GM19467 (cell line): ENCODE measurements around the gene PIPOX.

Experiments
- ATAC-seq: cut with Tn5 transposase; IDR thresholded peaks from one replicate; pipeline ENCODE4 v1.9.1; 2021; ENCODE audit warnings: mild to moderate bottlenecking, moderate library complexity; ENCODE audit not compliant: unreplicated experiment

PIPOX gene, protein sequence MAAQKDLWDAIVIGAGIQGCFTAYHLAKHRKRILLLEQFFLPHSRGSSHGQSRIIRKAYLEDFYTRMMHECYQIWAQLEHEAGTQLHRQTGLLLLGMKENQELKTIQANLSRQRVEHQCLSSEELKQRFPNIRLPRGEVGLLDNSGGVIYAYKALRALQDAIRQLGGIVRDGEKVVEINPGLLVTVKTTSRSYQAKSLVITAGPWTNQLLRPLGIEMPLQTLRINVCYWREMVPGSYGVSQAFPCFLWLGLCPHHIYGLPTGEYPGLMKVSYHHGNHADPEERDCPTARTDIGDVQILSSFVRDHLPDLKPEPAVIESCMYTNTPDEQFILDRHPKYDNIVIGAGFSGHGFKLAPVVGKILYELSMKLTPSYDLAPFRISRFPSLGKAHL

DNA sequence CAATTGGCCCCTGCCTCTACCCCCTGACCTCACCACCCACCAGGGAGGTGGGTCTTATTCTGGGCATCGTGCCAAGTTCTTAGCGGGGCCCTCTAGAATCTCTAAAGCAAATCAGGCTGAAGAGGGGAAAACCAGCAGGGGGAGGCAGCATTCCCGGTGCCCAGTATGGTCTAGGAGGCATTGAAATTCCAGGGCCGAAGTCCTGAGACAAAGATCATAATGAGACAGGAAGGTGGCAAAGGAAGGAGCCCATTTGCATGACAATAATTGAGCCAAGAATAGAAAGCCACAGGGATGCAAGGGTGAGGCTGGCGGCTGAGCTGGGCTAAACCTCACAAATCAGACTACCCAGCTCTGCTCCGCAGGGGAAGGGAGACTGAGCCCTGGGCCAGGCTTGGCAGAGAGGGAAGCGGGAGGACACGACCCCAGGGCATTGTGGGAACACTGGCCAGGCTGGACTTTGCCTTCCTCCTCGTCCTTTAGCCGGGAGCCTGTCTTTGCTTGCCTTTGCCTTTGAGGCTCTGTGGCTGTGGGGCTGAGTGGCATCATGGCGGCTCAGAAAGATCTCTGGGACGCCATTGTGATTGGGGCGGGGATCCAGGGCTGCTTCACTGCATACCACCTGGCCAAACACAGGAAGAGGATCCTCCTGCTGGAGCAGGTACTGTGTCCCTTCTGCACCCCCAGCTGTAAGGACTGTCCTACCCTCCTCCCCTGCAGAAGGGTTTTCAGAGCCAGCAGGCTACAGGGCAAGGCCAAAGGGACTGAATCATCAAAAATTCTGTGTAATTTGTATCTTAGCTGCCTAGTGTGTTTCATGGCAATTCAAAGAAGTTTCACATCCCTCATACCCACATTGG, at the start of gene PIPOX:
PIPOX (plus strand) TSS at position 463 of the 860 bp plus-strand sequence; CDS start at position 548, 85 bp downstream.
- no peak for ATAC-seq

DNA sequence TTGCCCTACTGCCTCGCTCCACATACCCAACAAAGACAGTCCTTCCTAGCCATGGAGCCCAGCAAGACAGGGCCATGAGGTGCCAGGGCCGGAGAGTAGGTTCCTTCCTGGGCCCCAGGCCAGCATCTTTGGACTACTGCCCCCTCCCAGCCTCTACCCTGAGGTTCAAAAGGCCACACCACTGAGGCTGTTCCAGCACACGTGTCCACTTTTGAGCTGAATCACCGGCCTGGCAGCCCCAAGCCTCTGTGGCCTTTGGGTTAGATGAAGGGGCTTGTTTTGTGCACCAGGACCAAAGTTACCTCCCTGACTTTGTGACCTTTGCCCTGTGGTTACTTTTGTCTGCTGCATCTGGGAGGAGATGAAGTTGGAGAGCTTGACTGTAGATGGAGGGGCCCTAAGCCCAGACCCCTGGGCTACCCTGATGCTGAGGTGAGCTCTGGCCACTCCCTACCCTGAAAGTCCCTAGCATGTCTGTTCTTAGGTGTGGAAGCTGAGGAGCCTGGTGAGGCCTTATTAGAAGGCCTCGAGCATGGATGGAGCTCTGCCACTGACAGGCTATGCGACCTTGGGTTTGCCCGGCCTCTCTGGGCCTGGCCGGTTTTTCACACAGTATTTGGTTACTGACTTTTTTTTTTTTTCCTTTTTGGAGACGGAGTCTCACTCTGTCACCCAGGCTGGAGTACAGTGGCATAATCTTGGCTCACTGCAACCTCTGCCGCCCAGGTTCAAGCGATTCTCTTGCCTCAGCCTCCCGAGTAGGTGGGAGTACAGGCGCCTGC, 49.1 kb upstream of the PIPOX start:
- ATAC-seq: no peak

DNA sequence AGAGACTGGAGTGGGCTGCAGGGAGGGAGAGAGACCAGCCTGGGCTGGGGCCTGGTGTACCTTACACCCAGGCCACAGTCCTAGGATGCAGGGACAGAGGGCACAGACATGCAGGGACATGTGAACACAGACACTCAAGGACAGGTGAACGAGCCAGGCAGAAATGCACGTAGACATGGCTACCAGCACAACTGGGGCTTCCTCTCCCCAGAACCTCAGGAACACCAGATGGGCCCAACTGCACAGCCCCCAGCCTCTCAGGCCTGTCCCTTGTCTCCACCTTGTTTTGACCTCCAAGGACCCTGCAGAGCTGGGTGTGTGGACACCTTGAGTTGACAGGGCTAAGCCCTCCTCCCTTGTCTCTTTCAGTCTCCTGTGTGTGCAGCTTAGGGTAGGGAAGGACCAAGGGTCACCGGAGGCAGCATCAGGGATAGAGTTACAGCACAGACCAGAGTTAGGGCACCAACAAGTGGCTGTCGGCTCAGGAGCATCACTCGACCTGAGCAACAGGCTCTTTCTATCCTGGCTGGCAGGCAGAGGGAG, 46.3 kb upstream of the PIPOX start:
- ATAC-seq: no peak

DNA sequence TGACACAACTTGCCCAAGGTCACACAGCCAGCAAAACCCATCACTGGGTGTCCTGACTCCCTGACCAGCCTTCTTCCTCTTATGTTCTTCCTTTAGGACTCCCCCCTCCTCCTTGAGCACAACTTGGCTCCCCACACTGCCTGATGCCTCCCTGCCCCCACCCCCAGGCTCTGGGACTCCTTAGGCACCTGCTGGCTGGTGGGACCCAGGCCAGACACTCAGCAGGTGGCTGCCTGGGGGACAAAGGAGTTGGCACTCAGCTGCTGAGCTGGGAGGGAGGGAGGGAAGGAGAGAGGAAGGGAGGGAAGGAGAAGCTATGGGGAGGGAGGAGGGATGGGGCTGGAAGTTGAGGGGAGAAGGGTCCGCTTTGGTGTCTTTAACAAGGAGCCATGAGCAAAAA, 45.1 kb upstream of the PIPOX start:
- ATAC-seq: no peak

DNA sequence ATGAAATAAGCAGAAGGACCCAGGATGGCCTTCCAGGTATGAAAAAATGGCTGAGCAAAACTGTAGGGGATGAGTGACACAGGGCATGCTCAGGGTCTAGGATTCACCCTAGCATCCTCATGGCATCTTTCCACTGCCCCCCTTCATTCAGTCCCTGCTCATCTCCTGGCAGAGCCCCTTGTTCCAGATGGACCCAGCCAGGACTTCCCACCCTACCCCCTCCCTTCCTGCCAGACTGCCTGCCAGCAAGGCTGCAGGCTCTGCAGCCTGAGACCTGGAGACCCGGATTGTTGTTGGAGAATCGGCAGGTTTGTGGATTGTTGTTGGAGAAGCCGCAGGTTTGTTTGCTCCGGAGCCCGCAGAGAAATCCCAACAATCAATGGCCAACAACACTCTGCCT, 43.7 kb upstream of the PIPOX start:
- no peak for ATAC-seq

DNA sequence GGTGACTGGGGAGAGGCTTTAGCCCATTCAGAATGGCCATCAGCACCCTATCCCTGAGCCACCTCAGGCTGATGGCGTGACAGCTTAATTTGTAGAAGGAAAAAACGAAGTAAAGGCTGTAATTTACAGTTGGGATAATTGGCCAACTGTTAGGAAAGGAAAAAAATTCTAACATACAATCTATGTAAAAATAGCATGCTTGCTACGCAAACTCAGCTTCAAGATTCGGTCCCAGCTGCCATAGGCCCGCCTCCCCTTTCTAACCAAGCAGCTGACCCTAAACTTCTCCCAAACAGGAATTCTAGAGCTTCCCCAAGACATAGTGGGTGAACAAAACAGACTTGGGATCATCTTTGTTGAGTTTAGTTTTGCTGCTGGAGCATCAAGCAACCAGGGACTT, 42.0 kb upstream of the PIPOX start:
- ATAC-seq: no peak

DNA sequence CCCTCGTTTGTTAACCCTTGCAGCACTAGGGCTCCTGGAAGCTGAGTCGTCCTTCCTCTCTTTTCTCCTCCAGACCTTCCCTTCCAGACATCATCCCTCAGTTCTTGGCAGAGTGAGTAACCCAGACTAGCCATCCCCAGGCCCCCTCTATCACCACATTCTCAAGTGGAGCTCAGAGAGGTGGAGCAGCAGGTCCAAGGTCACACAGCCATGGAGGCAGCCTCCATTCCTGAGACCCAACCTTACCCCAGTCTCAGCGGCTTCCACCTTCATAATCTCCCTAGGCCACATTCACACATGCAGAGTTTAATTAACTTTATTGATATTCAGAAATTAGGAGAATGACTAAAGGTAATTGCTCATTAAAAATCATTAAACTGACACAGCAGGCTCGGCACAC, 40.1 kb upstream of the PIPOX start:
- ATAC-seq: no peak

DNA sequence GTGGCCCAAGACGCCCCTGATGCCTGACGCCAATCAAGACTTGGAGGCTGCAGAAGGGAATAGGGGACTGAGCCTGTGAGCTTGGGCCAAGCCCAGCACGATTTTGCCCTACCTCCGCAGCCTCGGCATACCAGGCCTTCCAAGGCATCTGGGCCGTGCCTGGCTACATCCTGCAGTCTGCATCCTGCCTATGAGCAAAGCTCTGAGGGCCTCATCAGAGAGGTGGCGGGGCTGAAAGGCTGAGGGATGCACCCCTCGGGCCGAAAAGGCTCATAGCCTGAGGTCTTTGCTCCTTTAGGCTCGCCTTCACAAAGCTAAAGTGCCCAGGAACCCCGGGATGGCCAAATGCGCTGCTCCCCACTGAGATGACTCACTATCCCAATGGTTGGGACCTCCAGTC, 39.7 kb upstream of the PIPOX start:
- no peak for ATAC-seq

DNA sequence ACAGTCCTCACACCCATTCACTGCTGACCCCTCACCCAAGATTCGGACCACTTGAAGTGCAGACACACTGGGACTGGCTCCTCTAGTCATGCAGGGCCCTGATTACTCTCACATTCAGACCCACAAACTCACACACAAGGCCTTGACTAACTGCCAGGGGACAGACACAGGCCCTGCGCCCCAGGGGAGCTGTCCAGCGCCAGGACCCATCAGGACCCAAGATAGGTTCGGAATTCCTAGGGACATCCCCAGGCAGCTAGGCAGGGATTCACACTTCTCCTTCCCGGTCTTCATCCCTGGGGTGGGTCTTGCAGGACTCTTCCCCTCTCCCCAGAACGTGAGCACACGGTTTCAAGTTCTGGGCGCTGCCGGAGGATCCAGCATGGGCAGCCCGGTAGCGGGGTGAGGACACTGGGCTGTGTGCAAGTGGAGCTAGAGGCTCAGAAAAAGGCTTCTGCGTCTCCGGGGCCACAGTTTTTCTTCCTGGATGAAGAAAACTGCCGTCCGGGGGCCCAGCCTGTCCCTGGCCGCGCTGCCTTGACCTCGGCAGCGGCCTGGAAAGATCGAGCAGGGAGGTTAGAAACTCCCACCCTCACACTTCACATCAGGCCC, 38.8 kb upstream of the PIPOX start:
- ATAC-seq: no peak

DNA sequence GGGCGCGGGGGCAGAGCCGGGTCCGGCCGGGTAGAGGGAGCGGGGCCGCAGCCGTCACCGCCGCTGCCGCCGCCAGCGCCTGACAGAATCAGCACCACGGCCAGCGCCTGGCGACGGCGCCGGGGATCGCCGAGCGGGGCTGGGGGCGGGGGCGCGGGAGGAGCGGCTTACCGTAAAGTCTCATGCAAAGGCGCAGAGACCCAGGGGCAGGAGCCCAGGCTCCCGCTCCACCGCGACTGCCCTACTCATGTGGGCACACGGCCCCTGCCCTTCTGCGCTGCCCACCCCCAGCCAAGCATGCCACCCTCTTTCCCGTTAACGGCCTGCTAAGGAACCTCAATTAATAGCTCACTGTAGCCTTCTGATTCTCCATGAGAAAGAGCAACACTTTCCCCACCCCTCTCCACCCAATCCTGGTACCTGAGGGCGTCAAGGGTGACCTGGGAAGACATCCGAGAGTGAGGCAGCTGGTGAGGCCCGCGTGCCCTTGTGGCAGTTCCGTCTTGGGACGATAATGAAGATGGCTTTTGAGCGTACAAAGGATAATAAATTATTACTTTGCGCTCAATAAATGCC, 36.9 kb upstream of the PIPOX start, which contains the start of gene SEZ6:
SEZ6 (minus strand) TSS at position 98 of the 576 bp plus-strand sequence. CDS start 164 bp downstream, outside the sequence.
- ATAC-seq: no peak

DNA sequence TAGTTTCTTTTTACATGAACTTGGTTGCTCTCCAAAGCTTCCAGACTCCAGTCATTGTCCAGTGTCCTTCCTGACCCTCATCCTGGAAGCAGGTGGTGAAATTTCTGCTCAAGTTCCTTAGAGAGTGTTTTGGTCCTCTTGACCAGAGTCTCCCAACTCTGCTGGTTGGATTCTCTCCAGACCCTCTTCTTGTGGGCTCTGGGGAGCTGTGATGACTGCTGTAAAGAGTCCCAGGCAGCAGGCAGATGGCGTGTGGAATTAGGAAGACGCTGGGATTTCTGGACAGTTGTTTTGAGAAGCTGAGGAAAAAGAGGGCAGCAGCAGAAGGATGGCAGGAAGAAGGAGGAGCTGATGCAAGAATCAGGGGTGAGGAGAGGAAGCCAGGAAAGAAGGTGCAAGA, 35.5 kb upstream of the PIPOX start:
- ATAC-seq: no peak

DNA sequence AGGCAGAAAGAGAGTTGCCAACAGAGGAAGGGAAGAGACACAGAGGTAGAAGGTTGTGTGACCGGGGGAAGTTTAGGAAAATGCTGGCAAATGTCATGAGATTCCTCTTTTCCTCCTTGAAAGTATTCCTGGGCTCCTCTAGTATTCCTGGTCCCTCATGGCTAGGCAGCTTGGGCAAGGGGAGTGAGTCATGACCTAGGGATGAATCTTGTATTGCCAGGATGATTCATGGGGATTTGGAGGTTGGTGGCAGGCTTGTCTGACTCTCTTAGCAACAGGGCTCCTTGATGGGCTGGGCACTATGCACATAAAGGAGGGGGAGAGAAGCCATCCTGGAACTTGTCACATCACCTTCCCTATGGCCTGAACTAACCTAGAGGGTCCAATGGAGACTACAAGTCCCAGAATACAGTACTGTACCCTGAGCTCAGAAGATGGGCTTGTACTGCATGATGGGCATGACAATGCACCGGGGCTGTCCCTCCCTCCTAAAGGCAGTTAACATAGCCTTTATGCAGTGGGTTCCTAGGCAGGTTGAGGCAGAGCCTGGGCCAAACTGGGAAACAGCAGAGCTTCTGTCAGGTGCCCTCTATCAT, 35.0 kb upstream of the PIPOX start:
- ATAC-seq: no peak

DNA sequence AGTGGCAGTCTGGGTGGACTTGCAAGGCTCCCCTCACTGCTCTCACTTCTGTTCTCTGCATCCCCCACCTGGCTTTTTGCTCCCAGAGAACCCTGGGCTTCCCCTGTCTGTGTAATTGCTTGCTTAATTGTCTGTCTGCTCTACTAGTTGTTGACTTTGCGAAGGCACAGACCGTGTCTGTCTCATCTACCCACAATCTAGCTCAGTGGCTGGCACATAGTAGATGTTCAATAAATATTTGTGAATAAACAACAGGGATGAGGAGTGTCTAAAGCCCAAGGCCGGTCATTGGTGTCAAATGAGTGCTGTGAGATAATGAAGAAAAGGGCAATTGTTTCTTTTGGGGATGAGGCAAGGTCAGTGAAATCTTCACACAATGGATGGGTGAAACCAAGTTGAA, 34.4 kb upstream of the PIPOX start:
- no peak for ATAC-seq

DNA sequence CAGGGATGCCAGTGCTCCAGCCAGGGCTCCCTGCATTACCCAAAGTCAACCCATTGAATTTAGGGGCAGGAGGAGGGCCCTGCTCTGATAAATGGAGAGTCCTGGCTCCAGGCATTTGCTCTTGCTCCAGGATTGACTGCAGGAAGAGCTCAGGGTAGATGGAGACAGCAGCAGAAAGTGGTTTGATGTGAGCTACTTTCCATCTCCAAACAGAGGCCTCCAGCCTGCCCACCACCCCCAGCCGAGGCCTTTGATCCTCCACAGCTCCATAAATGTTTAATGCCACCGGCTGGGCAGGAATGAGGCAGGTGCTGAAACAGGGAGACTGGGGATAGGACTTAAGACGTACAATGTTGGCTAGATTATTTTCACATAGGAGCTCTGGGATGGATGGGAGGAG, 32.8 kb upstream of the PIPOX start:
- no peak for ATAC-seq

DNA sequence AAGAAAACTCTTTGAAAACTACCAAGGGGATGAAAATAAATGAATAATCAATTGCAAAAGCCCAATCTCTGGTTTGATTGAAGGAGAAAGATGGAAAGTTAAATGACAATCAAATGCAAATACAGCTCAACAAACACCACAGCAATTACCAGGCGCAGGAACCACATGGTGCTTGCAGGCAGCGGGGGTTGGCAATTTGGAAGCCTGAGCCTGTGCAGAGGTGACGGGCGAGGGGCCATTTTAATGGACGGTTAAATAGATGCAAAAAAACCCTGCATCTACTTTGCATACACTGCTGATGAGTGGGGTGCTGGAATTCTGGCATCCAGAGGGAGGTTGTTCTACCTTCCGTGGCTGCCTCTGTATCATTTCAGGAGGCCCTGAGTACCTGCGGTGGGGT, 32.4 kb upstream of the PIPOX start:
- no peak for ATAC-seq

DNA sequence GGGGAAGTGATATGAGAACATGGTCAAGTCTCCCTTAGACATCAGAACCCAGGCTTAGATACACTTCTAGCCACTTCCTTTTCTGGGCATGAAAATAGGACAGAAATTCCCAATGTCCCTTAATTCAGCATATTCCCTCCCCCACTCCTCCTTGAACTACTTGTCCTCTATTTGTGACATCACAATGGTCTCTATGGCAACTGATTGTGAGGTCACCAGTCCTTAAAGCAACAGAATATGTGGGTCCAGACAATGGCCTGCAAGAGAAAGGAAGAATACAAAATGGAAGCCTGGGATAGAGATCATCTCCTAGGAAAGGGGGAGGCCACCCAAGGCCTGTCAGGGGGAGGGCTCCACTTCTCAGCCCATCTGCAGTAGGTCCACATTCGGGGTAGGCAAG, 30.4 kb upstream of the PIPOX start:
- ATAC-seq: no peak

DNA sequence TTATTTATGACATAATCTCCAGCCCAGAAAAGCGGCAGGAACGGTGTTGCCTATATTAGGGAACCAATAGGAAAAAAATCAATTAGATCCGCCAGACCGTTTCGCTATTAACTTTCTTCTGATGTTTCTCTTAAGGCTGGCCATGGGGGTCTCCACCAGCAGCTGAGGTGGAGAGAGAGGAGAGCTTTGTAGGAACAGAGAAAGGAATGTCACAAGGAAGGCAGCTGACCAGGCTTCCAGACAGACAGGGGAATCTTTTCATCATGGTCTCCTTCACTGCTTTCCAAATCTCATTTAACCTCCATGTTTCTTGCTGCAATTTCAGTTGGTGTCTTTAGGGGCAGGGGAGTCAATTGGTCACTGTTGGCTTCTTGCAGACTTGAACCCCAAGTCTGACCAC, 28.2 kb upstream of the PIPOX start:
- ATAC-seq: no peak

DNA sequence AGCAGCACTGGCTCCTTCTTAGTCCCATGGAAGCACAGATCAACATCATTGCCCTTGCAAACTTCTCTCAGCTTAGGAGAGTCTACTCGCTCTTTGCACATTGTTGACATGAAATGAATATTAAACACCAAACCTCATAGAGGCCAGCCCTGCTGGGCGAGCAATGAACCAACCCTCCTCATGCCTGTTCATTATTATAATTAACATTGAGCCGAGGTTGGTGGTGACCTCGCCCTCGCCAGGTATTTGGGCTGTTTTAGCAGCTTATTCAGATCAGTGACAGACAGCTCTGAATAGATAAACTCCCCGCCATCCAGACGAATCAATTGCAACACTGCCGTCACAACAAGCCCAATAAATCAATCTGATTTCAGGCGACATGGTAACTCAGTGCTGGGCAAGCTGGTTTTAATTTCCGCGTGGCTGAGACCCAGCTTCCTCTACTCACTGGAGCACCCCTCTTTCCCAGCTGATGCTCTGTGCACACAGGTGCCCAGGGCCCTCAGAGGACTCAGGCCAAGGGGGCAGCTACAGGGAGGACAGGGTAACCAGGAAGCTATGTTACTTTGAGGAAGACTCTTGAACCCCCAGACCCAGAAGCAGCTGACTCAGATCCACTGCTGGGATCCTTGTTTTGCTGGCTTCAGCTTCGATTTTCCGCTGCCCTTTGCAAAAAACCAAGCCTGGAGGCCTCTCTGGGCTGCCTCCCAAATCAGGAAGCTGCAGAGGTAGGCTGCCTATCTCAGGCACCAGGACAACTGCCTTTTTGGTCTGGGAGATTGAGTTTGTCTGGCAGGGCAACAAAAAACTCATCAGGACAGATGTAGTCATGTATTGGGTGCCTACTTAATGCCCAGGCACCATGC, 26.4 kb upstream of the PIPOX start:
- ATAC-seq: no peak
